Transverse colon (tissue), 4 donors: ENCODE data around the gene HEG1.

ENCODE experiments used
- CTCF ChIP-seq, 5 experiments: fragments of 200-600 bp in 3 of 5; fragments of 450-650 bp in 2 of 5; sonication (generic) in 3 of 5; IDR thresholded peaks; 1 replicate in 2 of 5; 2 replicates in 3 of 5; pipeline ENCODE4 v1.5.1; 2016 to 2017; ENCODE audit warnings: antibody characterized with exemption in 5 of 5, inconsistent platforms in 3 of 5, mild to moderate bottlenecking in 2 of 5, moderate library complexity in 1 of 5
- POLR2AphosphoS5 ChIP-seq, 3 donors: sonication (generic); formaldehyde crosslinking; IDR thresholded peaks; one replicate each; pipeline ENCODE4 v1.6.1; 2016; ENCODE audit warnings: antibody characterized with exemption in 3 of 3

GRCh38 chr3:124963755-124964154 lies 92.0 kb downstream of the HEG1 start:
- TF ChIP-seq CTCF (IDR thresholded peaks at IDR 0.05) = no peak
- TF ChIP-seq POLR2AphosphoS5 (IDR thresholded peaks at IDR 0.05) = no peak
